K562 (cell line): ENCODE data around the gene ZCCHC3. TPM values are rescaled to one million over a fixed set of nuclear protein-coding genes. Genes with fewer than 3 reads are reported as not detected.

Experiments used
- ATAC-seq: fragments of 200-7000 bp; cut with Tn5 transposase; 3 replicates; pipeline ENCODE4 v1.9.1; 2020; ENCODE audit warnings: moderate library complexity
- BruUV-seq: library from RNA; stranded (reverse); fragments of 400-500 nt; replicated peaks from 2 replicates; lab custom pipeline; 2021; lab: Mats Ljungman, UMichigan
- CTCF ChIA-PET: fragments of 300-600 bp; formaldehyde crosslinking; extraction: SDS; loops from one replicate; lab custom pipeline; 2021; ENCODE audit warnings: low intra/inter-chr PET ratio; lab: Yijun Ruan, JAX
- POLR2A ChIA-PET: fragments of 300-600, 350-650 bp; sonication (Branson Sonifier 250); formaldehyde crosslinking; extraction: SDS; loops from one replicate; lab custom pipeline; 2021; ENCODE audit warnings: antibody characterized with exemption, inconsistent platforms; lab: Yijun Ruan, JAX
- DNase-seq, 4 experiments: peaks; one replicate each; pipeline versions ENCODE4 v3.0.0 to v3.0.0-alpha.2; 2011 to 2018; ENCODE audit warnings: low spot score in 3 of 4, mixed read lengths in 3 of 4; ENCODE audit errors: extremely low read depth in 1 of 4
- FAIRE-seq: peaks from 2 replicates; lab custom pipeline; 2011; peaks lifted over from hg19 to GRCh38; lab: Jason Lieb, UNC
- H2AFZ ChIP-seq: 2 replicates; pipeline ENCODE4 v1.6.0; 2011; ENCODE audit warnings: low read depth, low read length, control low read depth, inconsistent platforms
- H3K27ac ChIP-seq: fragments of 200-600 bp; 3 replicates; pipeline ENCODE4 v1.8.0; 2011; ENCODE audit warnings: low read depth, mild to moderate bottlenecking, control low read depth, inconsistent platforms, low read length, moderate library complexity, mixed read lengths; ENCODE audit errors: extremely low read depth
- H3K27me3 ChIP-seq, 2 experiments: fragments of 300-600 bp in 1 of 2; 2 replicates in 1 of 2; 3 replicates in 1 of 2; pipeline versions ENCODE4 v1.6.0 to v1.8.0; 2011; ENCODE audit warnings: inconsistent platforms in 2 of 2, low read length in 2 of 2, mild to moderate bottlenecking in 1 of 2, mixed read lengths in 1 of 2, moderate library complexity in 1 of 2; ENCODE audit not compliant: control insufficient read depth in 2 of 2, insufficient read depth in 2 of 2
- H3K36me3 ChIP-seq: fragments of 300-600 bp; 3 replicates; pipeline ENCODE4 v1.8.0; 2011; ENCODE audit warnings: mild to moderate bottlenecking, low read length, inconsistent platforms; ENCODE audit not compliant: control insufficient read depth, insufficient read depth
- H3K4me1 ChIP-seq, 2 experiments: fragments of 200-600 bp in 1 of 2; replicated peaks in 1 of 2; 2 replicates in 1 of 2; 3 replicates in 1 of 2; pipeline versions ENCODE4 v1.5.1 to v1.8.0; 2011; ENCODE audit warnings: inconsistent platforms in 2 of 2, low read length in 2 of 2, mild to moderate bottlenecking in 1 of 2, mixed read lengths in 1 of 2, moderate library complexity in 1 of 2; ENCODE audit not compliant: control insufficient read depth in 2 of 2, insufficient read depth in 2 of 2
- H3K4me2 ChIP-seq: 2 replicates; pipeline ENCODE4 v1.6.1; 2011; ENCODE audit warnings: low read length, control low read depth, inconsistent platforms, mixed read lengths; ENCODE audit not compliant: insufficient read depth
- H3K4me3 ChIP-seq: fragments of 200-600 bp; sonication (generic), shearing (Covaris generic); 2 replicates; pipeline ENCODE4 v1.5.1; 2016; ENCODE audit warnings: control low read depth, inconsistent platforms
- H3K79me2 ChIP-seq: fragments of 200-600 bp; 3 replicates; pipeline ENCODE4 v1.8.0; 2011; ENCODE audit warnings: low read length, inconsistent platforms; ENCODE audit not compliant: control insufficient read depth, insufficient read depth
- H3K9ac ChIP-seq, 2 experiments: 2 replicates each; pipeline versions ENCODE4 v1.6.0 to v1.6.1; 2011; ENCODE audit warnings: low read depth in 2 of 2, low read length in 2 of 2, control low read depth in 1 of 2, inconsistent platforms in 1 of 2, mild to moderate bottlenecking in 1 of 2, mixed read lengths in 1 of 2; ENCODE audit not compliant: insufficient read depth in 1 of 2
- H3K9me1 ChIP-seq: one replicate; pipeline ENCODE4 v1.6.0; 2011; ENCODE audit warnings: inconsistent platforms, mild to moderate bottlenecking, low read length, moderate library complexity; ENCODE audit not compliant: control insufficient read depth, insufficient read depth
- H3K9me3 ChIP-seq: replicated peaks from 2 replicates; pipeline ENCODE4 v1.5.1; 2011; ENCODE audit warnings: low read depth, low read length, inconsistent platforms; ENCODE audit not compliant: control insufficient read depth, insufficient read depth
- H4K20me1 ChIP-seq: replicated peaks from 2 replicates; pipeline ENCODE4 v1.6.1; 2011; ENCODE audit warnings: low read length, inconsistent platforms, mixed read lengths; ENCODE audit not compliant: control insufficient read depth, insufficient read depth
- CBFB ChIP-seq: sonication (generic); formaldehyde crosslinking; IDR thresholded peaks from 2 replicates; pipeline ENCODE4 v1.4.0; 2020; ENCODE audit warnings: mild to moderate bottlenecking, missing genetic modification reagents
- CEBPB ChIP-seq: fragments of 450-650 bp; IDR thresholded peaks from 2 replicates; pipeline ENCODE4 v1.6.1; 2016; ENCODE audit warnings: missing genetic modification characterization, missing compliant biosample characterization
- E2F1 ChIP-seq: sonication (generic); formaldehyde crosslinking; IDR thresholded peaks from 2 replicates; pipeline ENCODE4 v1.8.1; 2023; ENCODE audit warnings: mild to moderate bottlenecking, missing genetic modification reagents, moderate library complexity
- FOXJ2 ChIP-seq: fragments of 200-800 bp; sonication (Bioruptor generic); IDR thresholded peaks from 2 replicates; pipeline ENCODE4 v1.6.1; 2016; ENCODE audit warnings: missing genetic modification characterization, missing compliant biosample characterization
- IFI16 ChIP-seq: fragments of 250-450 bp; sonication (Bioruptor Pico); IDR thresholded peaks from 2 replicates; pipeline ENCODE4 v2.1.2; 2022; ENCODE audit warnings: mild to moderate bottlenecking, inconsistent platforms
- JUNB ChIP-seq: fragments of 450-650 bp; formaldehyde crosslinking; conservative IDR thresholded peaks from 2 replicates; pipeline ENCODE4 v1.4.0; 2020; ENCODE audit warnings: mild to moderate bottlenecking
- LCOR ChIP-seq: sonication (generic); formaldehyde crosslinking; IDR thresholded peaks from 2 replicates; pipeline ENCODE4 v1.8.0; 2022; ENCODE audit warnings: mild to moderate bottlenecking, missing genetic modification reagents
- MAZ ChIP-seq, 2 experiments: fragments of 450-650 bp in 1 of 2; sonication (generic) in 1 of 2; formaldehyde crosslinking; IDR thresholded peaks in 1 of 2; conservative IDR thresholded peaks in 1 of 2; 2 replicates each; pipeline versions ENCODE4 v1.4.0 to v1.5.0; 2020; ENCODE audit warnings: mild to moderate bottlenecking in 1 of 2, missing genetic modification reagents in 1 of 2
- MBD2 ChIP-seq: sonication (generic); IDR thresholded peaks from 2 replicates; pipeline ENCODE4 v1.6.1; 2016; ENCODE audit warnings: low read depth, borderline replicate concordance
- MEIS2 ChIP-seq: fragments of 450-650 bp; IDR thresholded peaks from 2 replicates; pipeline ENCODE4 v1.6.1; 2014; ENCODE audit warnings: mild to moderate bottlenecking; ENCODE audit not compliant: partially characterized antibody
- POU5F1 ChIP-seq: fragments of 150-350 bp; IDR thresholded peaks from 2 replicates; pipeline ENCODE4 v1.6.1; 2014; ENCODE audit warnings: borderline replicate concordance, low read length, low read depth, mild to moderate bottlenecking; ENCODE audit not compliant: partially characterized antibody
- PTRF ChIP-seq: fragments of 450-650 bp; IDR thresholded peaks from 2 replicates; pipeline ENCODE4 v1.6.1; 2016; ENCODE audit warnings: mild to moderate bottlenecking, missing genetic modification characterization, missing compliant biosample characterization
- RAD21 ChIP-seq, 2 experiments: fragments of 250-450 bp in 1 of 2; fragments of 450-650 bp in 1 of 2; sonication (Bioruptor Pico) in 1 of 2; formaldehyde crosslinking in 1 of 2; IDR thresholded peaks in 1 of 2; conservative IDR thresholded peaks in 1 of 2; 2 replicates each; pipeline versions ENCODE4 v1.4.0 to v1.8.0; 2020 to 2022; ENCODE audit warnings: mild to moderate bottlenecking in 2 of 2, moderate library complexity in 1 of 2
- RNF2 ChIP-seq: sonication (generic); IDR thresholded peaks from 2 replicates; pipeline ENCODE4 v1.6.1; 2016
- SRF ChIP-seq, 2 experiments: fragments of 250-450, 450-650 bp in 1 of 2; sonication (Bioruptor Pico) in 1 of 2; sonication (generic) in 1 of 2; formaldehyde crosslinking; IDR thresholded peaks; 2 replicates each; pipeline versions ENCODE4 v1.5.0 to v1.5.1; 2020 to 2022; ENCODE audit warnings: mild to moderate bottlenecking in 1 of 2, missing genetic modification reagents in 1 of 2
- U2AF1 ChIP-seq: fragments of 200-400 bp; formaldehyde crosslinking; optimal IDR thresholded peaks from 2 replicates; pipeline ENCODE3; 2017; ENCODE audit warnings: mild to moderate bottlenecking, low read depth, low read length, moderate library complexity
- VEZF1 ChIP-seq: fragments of 200-800 bp; sonication (Bioruptor generic); IDR thresholded peaks from 2 replicates; pipeline ENCODE4 v1.6.1; 2017; ENCODE audit warnings: missing genetic modification characterization, missing compliant biosample characterization
- WHSC1 ChIP-seq: IDR thresholded peaks from one replicate; pipeline ENCODE4 v1.6.1; 2012; ENCODE audit warnings: low read length, control low read depth, inconsistent platforms
- ZBED1 ChIP-seq: IDR thresholded peaks from 2 replicates; pipeline ENCODE4 v1.6.1; 2014
- ZC3H4 ChIP-seq: sonication (generic); formaldehyde crosslinking; IDR thresholded peaks from 2 replicates; pipeline ENCODE4 v1.9.0; 2021; ENCODE audit warnings: missing genetic modification reagents, borderline replicate concordance
- WGBS: fragments of 100-300 bp; shearing (Covaris generic); methylation state at CpG from one replicate; pipeline ENCODE4 v1.1.6; 2016; ENCODE audit warnings: low coverage, mixed read lengths; ENCODE audit not compliant: insufficient coverage; ENCODE audit errors: missing lambda C conversion rate; 5-methylcytosine and 5-hydroxymethylcytosine counted together
- in situ Hi-C: fragments of 300-500 bp; cut with MboI; formaldehyde crosslinking; loops from 4 replicates; pipeline ENCODE4 v1.15.0; 2018; ENCODE audit warnings: inconsistent platforms, mixed read lengths
- intact Hi-C: fragments of 100-400 bp; cut with micrococcal nuclease; formaldehyde crosslinking; loops from 2 replicates; pipeline ENCODE4 v1.14.2; 2022
- polyA plus RNA-seq, 8 experiments: library from polyadenylated mRNA; depleted of rRNA in 4 of 8; stranded (reverse) in 5 of 8; unstranded in 3 of 8; fragments of >200 nt; fragmentation: Nextera tagmentation in 2 of 8; fragmentation: Illumina TruSeq in 1 of 8; extraction: Ambion mirVana in 2 of 8; extraction: Trizol in 1 of 8; gene quantifications; 2 replicates each; pipeline versions ENCODE4 v1.2.1 to v1.2.3, GENCODE V29; 2011 to 2014; ENCODE audit warnings: inconsistent platforms in 1 of 8, missing spikeins in 1 of 8
- total RNA-seq, 7 experiments: library from RNA; depleted of rRNA in 6 of 7; stranded (reverse); fragments of >200 nt in 6 of 7; fragmentation: Illumina TruSeq in 2 of 7; extraction: Trizol in 2 of 7; gene quantifications; 2 replicates each; pipeline versions ENCODE4 v1.2.1 to v1.2.3, GENCODE V29; 2011 to 2021; ENCODE audit warnings: low replicate concordance in 1 of 7

Gene ZCCHC3
- total and polyA plus RNA-seq, 9 of the 15 experiments (the other 6 are each of a cell fraction or from before 2014, with no cell fraction given) = 2.8 to 23.3 (median 16.5) TPM

GRCh38 chr20:290084-290831 lies 7.1 kb upstream of the ZCCHC3 start, which contains the start of gene C20orf96:
Gene C20orf96, minus strand, starts transcription at chr20:290750. Its CDS starts 140 bp downstream, at chr20:290610.
- CTCF ChIA-PET = no interaction called here
- H2AFZ ChIP-seq = peak within 1 kb of the TSS; percentile 96
- H3K36me3 ChIP-seq = peaks cover 8% of the 10 kb centered on the region; the same call in 2 of the 3 replicates
- no peaks in the 10 kb centered on the region for H3K27me3 ChIP-seq
- BruUV-seq = TSS peak; percentile 74
- POLR2A ChIA-PET = interaction anchor here (1.9 kb wide), 1 partner anchor 8 kb away, joined by 5 read pairs; the partner anchor contains the start of gene ZCCHC3
- H3K27ac ChIP-seq = peak within 1 kb of the TSS; percentile 87
- 1% methylated on average over 23 of the region's 43 CpGs for WGBS
- H3K4me2 ChIP-seq = peak within 1 kb of the TSS; percentile 93
- FAIRE-seq (peak; percentile 87), ATAC-seq (peak; percentile 96), DNase-seq (peak; percentile 94 to 97 (median 95))
- H3K4me3 ChIP-seq = peak within 1 kb of the TSS; percentile 68
- H3K9me1 ChIP-seq = no peaks in the 10 kb centered on the region
- H3K9ac ChIP-seq = peak within 1 kb of the TSS; percentile 84 to 96
- in situ Hi-C loops (no loop called here), intact Hi-C loops (no loop called here)
- H3K9me3 ChIP-seq = peaks cover 5% of the 10 kb centered on the region; the same call in 1 of the 2 replicates
- peaks cover 4 to 9% of the 10 kb centered on the region in 2 experiments; a peak in 3 of 5 replicates for H3K4me1 ChIP-seq
- H4K20me1 ChIP-seq = no peaks in the 10 kb centered on the region
- peaks cover 18% of the 10 kb centered on the region for H3K79me2 ChIP-seq
- TF ChIP-seq FOXJ2 (tag) = no peak
- no peak for TF ChIP-seq RNF2
- peak; percentile 43; the same call in 1 of the 2 replicates for TF ChIP-seq VEZF1 (CRISPR knock-in tag)
- no peak for TF ChIP-seq CBFB (CRISPR knock-in tag)
- 0 out of 2 replicates have a peak, but pooled peaks have one; percentile 43 for TF ChIP-seq E2F1
- TF ChIP-seq LCOR (CRISPR knock-in tag) = peak; percentile 78
- TF ChIP-seq RAD21 (CRISPR knock-in tag; conservative IDR thresholded peaks at IDR 0.05 in 1 of 2, IDR thresholded peaks at IDR 0.05 in 1 of 2) = no peak
- no peak for TF ChIP-seq JUNB
- peak in 1 of 2 experiments; percentile 32; a peak in 1 of 4 replicates for TF ChIP-seq MAZ (CRISPR knock-in tag; conservative IDR thresholded peaks at IDR 0.05 in 1 of 2, IDR thresholded peaks at IDR 0.05 in 1 of 2)
- TF ChIP-seq ZBED1 = 0 out of 2 replicates have a peak, but pooled peaks have one; percentile 36
- no peak for TF ChIP-seq WHSC1
- TF ChIP-seq ZC3H4 (CRISPR knock-in tag) = no peak
- TF ChIP-seq POU5F1 = peak; percentile 48
- no peak for TF ChIP-seq SRF (CRISPR knock-in tag; IDR thresholded peaks at IDR 0.05)
- TF ChIP-seq MBD2 = no peak
- TF ChIP-seq IFI16 = no peak
- no peak for TF ChIP-seq PTRF (tag)
- no peak for TF ChIP-seq CEBPB
- TF ChIP-seq U2AF1 = no peak
- no peak for TF ChIP-seq MEIS2
